H9 (cell line): ENCODE results near the gene IFIT1B. TPM values are rescaled to one million over a fixed set of nuclear protein-coding genes. Genes with fewer than 3 reads are reported as not detected.

Experiments used
- DNase-seq: peaks from one replicate; pipeline ENCODE4 v3.0.0-alpha.2; 2017
- H2AFZ ChIP-seq: one replicate; pipeline ENCODE4 v1.6.1; 2013; ENCODE audit warnings: mild to moderate bottlenecking, low read length, control low read depth, moderate library complexity
- H2AK5ac ChIP-seq: 2 replicates; pipeline ENCODE4 v1.6.1; 2013; ENCODE audit warnings: low read length, control low read depth, mixed read lengths; ENCODE audit not compliant: insufficient read length
- H2BK120ac ChIP-seq: one replicate; pipeline ENCODE4 v1.6.1; 2013; ENCODE audit warnings: low read depth, mild to moderate bottlenecking, low read length, control low read depth, inconsistent platforms; ENCODE audit not compliant: poor library complexity, severe bottlenecking
- H2BK12ac ChIP-seq: 2 replicates; pipeline ENCODE4 v1.6.1; 2013; ENCODE audit warnings: low read length, control low read depth, mixed read lengths, low read depth; ENCODE audit not compliant: insufficient read length
- H2BK15ac ChIP-seq: 2 replicates; pipeline ENCODE4 v1.6.1; 2013; ENCODE audit warnings: low read depth, low read length, control low read depth
- H2BK20ac ChIP-seq: one replicate; pipeline ENCODE4 v1.6.1; 2013; ENCODE audit warnings: low read depth, mild to moderate bottlenecking, low read length, control low read depth, inconsistent platforms; ENCODE audit not compliant: poor library complexity, severe bottlenecking
- H2BK5ac ChIP-seq: 2 replicates; pipeline ENCODE4 v1.6.1; 2013; ENCODE audit warnings: low read length, control low read depth, mixed read lengths; ENCODE audit not compliant: insufficient read length
- H3K14ac ChIP-seq: 2 replicates; pipeline ENCODE4 v1.6.1; 2013; ENCODE audit warnings: low read length, control low read depth; ENCODE audit not compliant: insufficient read depth
- H3K18ac ChIP-seq: 2 replicates; pipeline ENCODE4 v1.6.1; 2013; ENCODE audit warnings: low read depth, mild to moderate bottlenecking, mixed read lengths, low read length, control low read depth; ENCODE audit not compliant: insufficient read length
- H3K23ac ChIP-seq: 2 replicates; pipeline ENCODE4 v1.6.1; 2013; ENCODE audit warnings: low read length, control low read depth, mixed read lengths, low read depth; ENCODE audit not compliant: insufficient read length
- H3K23me2 ChIP-seq: 2 replicates; pipeline ENCODE4 v1.6.1; 2013; ENCODE audit warnings: low read depth, mild to moderate bottlenecking, mixed read lengths, low read length, control low read depth; ENCODE audit not compliant: insufficient read length, poor library complexity, severe bottlenecking
- H3K27ac ChIP-seq: 2 replicates; pipeline ENCODE4 v1.5.1; 2013; ENCODE audit warnings: low read length, control low read depth, mixed read lengths, low read depth; ENCODE audit not compliant: insufficient read length
- H3K27me3 ChIP-seq: 2 replicates; pipeline ENCODE4 v1.6.1; 2013; ENCODE audit warnings: low read length, control low read depth, inconsistent platforms; ENCODE audit not compliant: insufficient read depth
- H3K4ac ChIP-seq: 2 replicates; pipeline ENCODE4 v1.6.1; 2013; ENCODE audit warnings: low read depth, mild to moderate bottlenecking, control low read depth, inconsistent platforms, low read length, moderate library complexity
- H3K4me1 ChIP-seq: 2 replicates; pipeline ENCODE4 v1.6.1; 2013; ENCODE audit warnings: low read length, control low read depth, inconsistent platforms; ENCODE audit not compliant: insufficient read depth
- H3K4me2 ChIP-seq: 2 replicates; pipeline ENCODE4 v1.6.1; 2013; ENCODE audit warnings: low read length, control low read depth, mixed read lengths; ENCODE audit not compliant: insufficient read length, insufficient read depth
- H3K56ac ChIP-seq: 2 replicates; pipeline ENCODE4 v1.6.1; 2013; ENCODE audit warnings: low read depth, mild to moderate bottlenecking, mixed read lengths, low read length, control low read depth; ENCODE audit not compliant: insufficient read length
- H3K79me1 ChIP-seq: 2 replicates; pipeline ENCODE4 v1.6.1; 2013; ENCODE audit warnings: low read depth, mild to moderate bottlenecking, moderate library complexity, low read length, control low read depth, inconsistent platforms; ENCODE audit not compliant: insufficient read depth, poor library complexity, severe bottlenecking
- H3K79me2 ChIP-seq: 2 replicates; pipeline ENCODE4 v1.6.1; 2013; ENCODE audit warnings: low read length, control low read depth, inconsistent platforms; ENCODE audit not compliant: insufficient read depth
- H3K9ac ChIP-seq: 2 replicates; pipeline ENCODE4 v1.6.1; 2013; ENCODE audit warnings: low read length, control low read depth, mixed read lengths; ENCODE audit not compliant: insufficient read length; ENCODE audit errors: extremely low read depth
- H3K9me3 ChIP-seq: one replicate; pipeline ENCODE4 v1.6.1; 2013; ENCODE audit warnings: low read depth, low read length, inconsistent platforms; ENCODE audit not compliant: control insufficient read depth
- H3T11ph ChIP-seq: one replicate; pipeline ENCODE4 v1.6.1; 2013; ENCODE audit warnings: mild to moderate bottlenecking, low read length, control low read depth, inconsistent platforms
- H4K20me1 ChIP-seq: one replicate; pipeline ENCODE4 v1.6.1; 2013; ENCODE audit not compliant: control insufficient read depth, insufficient read length, insufficient read depth
- H4K5ac ChIP-seq: 2 replicates; pipeline ENCODE4 v1.6.1; 2013; ENCODE audit warnings: low read depth, mild to moderate bottlenecking, mixed read lengths, low read length, control low read depth; ENCODE audit not compliant: insufficient read length
- H4K8ac ChIP-seq: replicated peaks from 2 replicates; pipeline ENCODE4 v1.6.1; 2013; ENCODE audit warnings: low read length, control low read depth, mixed read lengths, low read depth; ENCODE audit not compliant: insufficient read length
- H4K91ac ChIP-seq: 2 replicates; pipeline ENCODE4 v1.6.1; 2013; ENCODE audit warnings: low read depth, mild to moderate bottlenecking, moderate library complexity, mixed read lengths, low read length, control low read depth; ENCODE audit not compliant: insufficient read length
- H3K27ac Mint-ChIP-seq, 3 experiments: 2 replicates in 2 of 3; 3 replicates in 1 of 3; pipeline ENCODE4 v1.8.0; 2020 to 2021; ENCODE audit warnings: mixed read lengths in 3 of 3, mild to moderate bottlenecking in 1 of 3, moderate library complexity in 1 of 3
- H3K27me3 Mint-ChIP-seq: 2 replicates; pipeline ENCODE4 v1.8.0; 2021; ENCODE audit warnings: low read depth, mild to moderate bottlenecking, moderate library complexity, mixed read lengths
- H3K36me3 Mint-ChIP-seq, 3 experiments: 2 replicates in 2 of 3; 3 replicates in 1 of 3; pipeline ENCODE4 v1.8.0; 2020 to 2021; ENCODE audit warnings: low read depth in 3 of 3, mixed read lengths in 3 of 3; ENCODE audit not compliant: insufficient read depth in 1 of 3
- H3K4me1 Mint-ChIP-seq, 2 experiments: 2 replicates each; pipeline ENCODE4 v1.8.0; 2020; ENCODE audit warnings: mixed read lengths in 2 of 2
- H3K4me3 Mint-ChIP-seq, 2 experiments: 2 replicates in 1 of 2; 3 replicates in 1 of 2; pipeline ENCODE4 v1.8.0; 2020 to 2021; ENCODE audit warnings: mild to moderate bottlenecking in 2 of 2, mixed read lengths in 2 of 2, moderate library complexity in 1 of 2
- H3K9me3 Mint-ChIP-seq, 2 experiments: 2 replicates in 1 of 2; 3 replicates in 1 of 2; pipeline ENCODE4 v1.8.0; 2020; ENCODE audit warnings: mild to moderate bottlenecking in 2 of 2, mixed read lengths in 2 of 2, moderate library complexity in 1 of 2
- WGBS: extraction: QIAGEN DNeasy Blood & Tissue Kit; methylation state at CpG from one replicate; pipeline ENCODE4 v1.1.7; 2013; ENCODE audit warnings: missing lambda C conversion rate, low lambda C conversion rate, mixed read lengths; ENCODE audit not compliant: insufficient read length; ENCODE audit errors: extremely low coverage; 5-methylcytosine and 5-hydroxymethylcytosine counted together
- total RNA-seq: library from RNA; stranded (reverse); gene quantifications from 2 replicates; pipeline ENCODE4 v1.2.1, GENCODE V29; 2021
- TF ChIP-seq, protein P1 (sequence below): fragments of 200-600 bp; sonication (generic); conservative IDR thresholded peaks from 3 replicates; pipeline ENCODE4 v1.8.0; 2021; ENCODE audit warnings: antibody characterized with exemption, mild to moderate bottlenecking

IFIT1B gene
- total RNA-seq, 1 experiment from 2014 or later: not detected

DNA sequence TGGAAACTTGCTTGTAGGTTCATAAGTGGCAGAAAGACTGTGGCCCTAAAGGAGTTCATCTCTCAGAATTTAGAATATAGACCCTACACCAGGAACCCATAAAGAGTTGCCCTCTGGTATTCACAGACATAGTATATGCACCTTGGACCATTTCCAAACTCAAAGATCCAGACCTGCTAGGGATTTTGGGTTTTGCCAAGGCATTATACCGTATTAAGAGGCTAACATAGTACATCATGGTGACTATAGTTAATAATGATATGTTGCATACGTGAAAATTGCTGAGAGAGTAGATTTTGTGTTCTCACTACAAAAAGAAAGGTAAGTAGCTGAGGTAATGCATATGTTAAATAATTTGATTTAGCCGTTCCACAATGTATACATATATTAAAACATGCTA lies 36.2 kb upstream of the IFIT1B start:
- Histone ChIP-seq H3K14ac (no peak overlapping the region), H3K27ac (no peak overlapping the region), H3K4ac (no peak overlapping the region), H3T11ph (no peak overlapping the region), H2BK20ac (no peak overlapping the region), H3K4me1 (peaks cover 9% of the 10 kb centered on the region), H3K79me1 (no peaks in the 10 kb centered on the region), H2AK5ac (no peak overlapping the region), H2BK5ac (no peak overlapping the region), H3K79me2 (no peaks in the 10 kb centered on the region), H2BK15ac (no peak overlapping the region), H3K23me2 (no peaks in the 10 kb centered on the region), H4K5ac (no peak overlapping the region), H2BK120ac (no peak overlapping the region), H3K9ac (no peak overlapping the region), H3K4me2 (no peak overlapping the region), H4K20me1 (no peaks in the 10 kb centered on the region), H4K8ac (no peak overlapping the region), H3K18ac (no peak overlapping the region), H4K91ac (no peak overlapping the region), H3K9me3 (no peaks in the 10 kb centered on the region), H2BK12ac (no peak overlapping the region), H2AFZ (no peak overlapping the region), H3K27me3 (no peaks in the 10 kb centered on the region), H3K23ac (no peak overlapping the region), H3K56ac (no peak overlapping the region)
- Mint-ChIP-seq H3K36me3 (no peaks in the 10 kb centered on the region), H3K9me3 (no peaks in the 10 kb centered on the region), H3K27me3 (no peaks in the 10 kb centered on the region), H3K4me1 (peaks cover 33 to 34% of the 10 kb centered on the region in 2 experiments), H3K27ac (no peak overlapping the region), H3K4me3 (no peak overlapping the region)
- TF ChIP-seq, protein P1, sequence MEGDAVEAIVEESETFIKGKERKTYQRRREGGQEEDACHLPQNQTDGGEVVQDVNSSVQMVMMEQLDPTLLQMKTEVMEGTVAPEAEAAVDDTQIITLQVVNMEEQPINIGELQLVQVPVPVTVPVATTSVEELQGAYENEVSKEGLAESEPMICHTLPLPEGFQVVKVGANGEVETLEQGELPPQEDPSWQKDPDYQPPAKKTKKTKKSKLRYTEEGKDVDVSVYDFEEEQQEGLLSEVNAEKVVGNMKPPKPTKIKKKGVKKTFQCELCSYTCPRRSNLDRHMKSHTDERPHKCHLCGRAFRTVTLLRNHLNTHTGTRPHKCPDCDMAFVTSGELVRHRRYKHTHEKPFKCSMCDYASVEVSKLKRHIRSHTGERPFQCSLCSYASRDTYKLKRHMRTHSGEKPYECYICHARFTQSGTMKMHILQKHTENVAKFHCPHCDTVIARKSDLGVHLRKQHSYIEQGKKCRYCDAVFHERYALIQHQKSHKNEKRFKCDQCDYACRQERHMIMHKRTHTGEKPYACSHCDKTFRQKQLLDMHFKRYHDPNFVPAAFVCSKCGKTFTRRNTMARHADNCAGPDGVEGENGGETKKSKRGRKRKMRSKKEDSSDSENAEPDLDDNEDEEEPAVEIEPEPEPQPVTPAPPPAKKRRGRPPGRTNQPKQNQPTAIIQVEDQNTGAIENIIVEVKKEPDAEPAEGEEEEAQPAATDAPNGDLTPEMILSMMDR: no peak
- WGBS: no CpG with 5 or more reads among the region's 3 CpGs
- DNase-seq: no peak
